Activated B cell treated with CpG ODN at 0.5 μM for 24 hours (primary cell): ENCODE data around the gene TXNL4A. TPM values are rescaled to one million over a fixed set of nuclear protein-coding genes. Genes with fewer than 3 reads are reported as not detected.
A peak's percentile ranks its signal among the peaks of the same experiment; 100 is the strongest.

ENCODE experiments used
- ATAC-seq: fragments of 200-7000 bp; cut with Tn5 transposase; one replicate; pipeline ENCODE4 v1.10.0; 2021; ENCODE audit warnings: low read depth, mild to moderate bottlenecking, moderate library complexity
- CTCF ChIA-PET: fragments of 350-600 bp; sonication (Branson Sonifier 250); formaldehyde crosslinking; loops from one replicate; lab custom pipeline; 2021; ENCODE audit warnings: antibody characterized with exemption; lab: Charles Lee
- POLR2A ChIA-PET: fragments of 350-600 bp; sonication (Branson Sonifier 250); formaldehyde crosslinking; loops from one replicate; lab custom pipeline; 2021; ENCODE audit warnings: antibody characterized with exemption; lab: Charles Lee
- DNase-seq: peaks from one replicate; pipeline ENCODE4 v3.0.0; 2022
- H3K27ac Mint-ChIP-seq: one replicate; pipeline ENCODE4 v1.8.0; 2020; ENCODE audit warnings: mixed read lengths
- H3K27me3 Mint-ChIP-seq: one replicate; pipeline ENCODE4 v1.8.0; 2021; ENCODE audit warnings: mixed read lengths
- H3K36me3 Mint-ChIP-seq: one replicate; pipeline ENCODE4 v1.8.0; 2021; ENCODE audit warnings: low read depth, mixed read lengths
- H3K4me1 Mint-ChIP-seq: one replicate; pipeline ENCODE4 v1.8.0; 2021; ENCODE audit warnings: mixed read lengths
- H3K4me3 Mint-ChIP-seq: one replicate; pipeline ENCODE4 v1.8.0; 2020; ENCODE audit warnings: mild to moderate bottlenecking, mixed read lengths
- H3K9me3 Mint-ChIP-seq: one replicate; pipeline ENCODE4 v1.8.0; 2020; ENCODE audit warnings: mixed read lengths
- CTCF ChIP-seq: fragments of 200-600 bp; IDR thresholded peaks from one replicate; pipeline ENCODE4 v1.8.0; 2022; ENCODE audit warnings: antibody characterized with exemption, mild to moderate bottlenecking
- intact Hi-C: fragments of 100-400 bp; cut with micrococcal nuclease; formaldehyde crosslinking; loops from one replicate; pipeline ENCODE4 v1.15.1; 2024
- total RNA-seq: library from RNA; stranded (reverse); gene quantifications from 2 replicates; pipeline ENCODE4 v1.2.3, GENCODE V29; 2022

The TXNL4A gene
- total RNA-seq, 1 donor from 2014 or later = 94.7 TPM

DNA sequence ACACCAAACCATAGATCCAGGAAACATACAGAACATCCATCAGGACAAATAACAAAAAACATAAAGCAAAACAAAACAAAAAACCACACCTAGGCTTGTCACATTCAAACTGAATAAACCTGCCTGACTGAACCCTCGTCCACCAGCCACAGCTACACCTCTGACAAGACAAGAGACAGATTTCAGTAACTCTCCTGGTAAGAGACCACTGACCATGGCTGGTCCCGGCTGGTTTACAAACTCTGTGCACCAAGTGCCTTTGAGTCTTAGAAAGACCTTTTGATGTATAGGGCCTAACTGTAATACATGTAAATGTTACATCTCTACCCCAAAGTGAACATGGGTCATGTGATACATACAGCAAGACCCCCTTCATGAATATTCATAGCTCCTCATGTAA, 32.1 kb downstream of the TXNL4A start:
- TF ChIP-seq CTCF = no peak
- CTCF ChIA-PET = no interaction called here
- POLR2A ChIA-PET = no interaction called here
- DNase-seq = no peak
- H3K27ac Mint-ChIP-seq = no peak overlapping the region
- H3K27me3 Mint-ChIP-seq = no peaks in the 10 kb centered on the region
- intact Hi-C loops = no loop called here
- peaks cover 13% of the 10 kb centered on the region for H3K4me1 Mint-ChIP-seq
- H3K36me3 Mint-ChIP-seq = no peaks in the 10 kb centered on the region
- no peak for ATAC-seq
- H3K9me3 Mint-ChIP-seq = no peaks in the 10 kb centered on the region
- H3K4me3 Mint-ChIP-seq = no peak overlapping the region

DNA sequence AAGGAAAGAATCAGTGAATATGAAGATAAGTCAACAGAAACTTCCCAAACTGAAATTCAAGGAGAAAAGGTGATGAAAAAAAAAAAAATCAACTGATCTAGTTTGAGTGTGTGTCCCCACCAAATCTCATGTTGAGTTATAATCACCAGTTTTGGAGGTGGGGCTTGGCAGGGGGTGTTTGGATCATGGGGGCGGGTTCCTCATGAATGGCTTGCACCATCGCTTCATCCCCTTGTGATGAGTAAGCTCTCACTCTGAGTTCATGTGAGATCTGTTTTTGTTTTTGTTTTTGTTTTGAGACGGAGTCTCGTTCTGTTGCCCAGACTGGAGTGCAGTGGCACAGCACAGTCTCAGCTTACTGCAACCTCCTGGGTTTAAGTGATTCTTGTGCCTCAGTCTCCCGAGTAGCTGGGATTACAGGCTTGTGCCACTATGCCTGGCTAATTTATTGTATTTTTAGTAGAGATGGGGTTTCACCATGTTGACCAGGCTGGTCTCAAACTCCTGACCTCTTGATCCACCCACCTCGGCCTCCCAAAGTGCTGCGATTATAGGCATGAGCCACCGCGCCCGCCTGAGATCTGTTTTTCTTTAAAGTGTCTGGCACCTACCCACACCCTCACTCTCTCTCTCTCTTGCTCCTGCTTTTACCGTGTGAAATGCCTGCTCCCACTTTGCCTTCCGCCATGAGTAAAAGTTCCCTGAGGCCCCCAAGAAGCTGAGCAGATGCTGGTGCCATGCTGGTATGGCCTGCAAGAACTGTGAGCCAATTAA, 32.9 kb downstream of the TXNL4A start:
- no peak overlapping the region for H3K27ac Mint-ChIP-seq
- TF ChIP-seq CTCF = no peak
- H3K27me3 Mint-ChIP-seq = no peaks in the 10 kb centered on the region
- CTCF ChIA-PET = no interaction called here
- DNase-seq (no peak), ATAC-seq (no peak)
- H3K36me3 Mint-ChIP-seq = no peaks in the 10 kb centered on the region
- peaks cover 10% of the 10 kb centered on the region for H3K4me1 Mint-ChIP-seq
- intact Hi-C loops = no loop called here
- POLR2A ChIA-PET = no interaction called here
- no peak overlapping the region for H3K4me3 Mint-ChIP-seq
- no peaks in the 10 kb centered on the region for H3K9me3 Mint-ChIP-seq

DNA sequence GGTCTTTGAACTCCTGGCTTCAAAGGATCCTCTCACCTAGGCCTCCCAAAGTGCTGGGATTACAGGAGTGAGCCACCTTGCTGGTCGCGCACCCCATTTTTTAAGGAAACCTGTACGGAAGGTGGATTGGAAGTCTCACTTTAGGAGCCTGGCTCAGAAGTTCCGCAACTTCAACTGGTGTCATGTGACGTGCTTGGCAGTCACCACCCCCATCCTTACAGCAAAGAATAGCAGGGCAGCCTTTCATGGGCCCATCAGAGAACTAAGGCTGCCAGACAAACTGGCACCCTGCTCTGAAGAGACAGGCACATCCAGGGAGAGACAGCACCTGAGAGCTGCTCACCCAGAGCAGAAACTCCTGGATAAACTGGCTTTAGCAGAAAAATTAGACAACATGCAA, 33.6 kb downstream of the TXNL4A start:
- CTCF ChIA-PET = no interaction called here
- Mint-ChIP-seq H3K4me3 (no peak overlapping the region), H3K27ac (no peak overlapping the region), H3K9me3 (no peaks in the 10 kb centered on the region), H3K27me3 (no peaks in the 10 kb centered on the region), H3K4me1 (peaks cover 10% of the 10 kb centered on the region), H3K36me3 (peaks cover under 1% of the 10 kb centered on the region)
- POLR2A ChIA-PET = no interaction called here
- ATAC-seq (no peak), DNase-seq (no peak)
- intact Hi-C loops = loop anchor here (5.0 kb wide), 1 partner anchor 97 kb away; no protein-coding TSS in a partner anchor
- no peak for TF ChIP-seq CTCF

DNA sequence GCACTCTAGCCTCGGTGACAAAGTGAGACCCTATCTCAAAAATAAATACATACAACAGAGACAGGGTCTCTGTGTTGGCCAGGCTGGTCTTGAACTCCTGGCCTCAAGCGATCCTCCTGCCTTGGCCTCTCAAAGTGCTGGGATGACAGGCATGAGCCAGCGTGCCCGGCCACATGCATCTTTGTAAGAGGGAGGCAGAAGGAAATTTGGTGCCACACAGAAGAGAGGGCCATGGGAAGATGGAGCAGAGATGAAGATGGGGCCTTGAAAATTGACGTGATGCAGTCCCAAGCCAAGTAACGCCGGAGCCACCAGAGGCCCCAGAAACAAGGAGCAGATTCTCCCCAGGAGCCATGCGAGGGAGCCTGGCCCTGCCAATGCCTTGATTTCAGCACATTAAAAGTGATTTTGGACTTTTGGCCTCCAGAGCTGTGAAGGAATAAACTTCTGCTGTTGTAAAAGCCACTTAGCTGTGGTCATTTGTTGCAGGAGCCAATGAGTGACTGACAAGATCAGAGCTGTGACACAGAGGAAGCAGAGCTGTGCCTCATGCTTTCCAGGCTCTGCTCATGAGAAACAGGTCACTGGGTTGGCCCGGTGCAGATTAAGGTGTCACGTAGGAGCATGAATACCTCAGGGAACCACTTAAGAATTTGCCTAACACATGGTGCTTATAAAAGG, 34.3 kb downstream of the TXNL4A start:
- TF ChIP-seq CTCF = no peak
- H3K27ac Mint-ChIP-seq = no peak overlapping the region
- ChIA-PET POLR2A (interaction anchor here (0.6 to 1.2 kb wide), 2 partner anchors 25 to 34 kb away, joined by 3 to 4 read pairs; partner anchors contain the start of gene TXNL4A), CTCF (no interaction called here)
- H3K27me3 Mint-ChIP-seq = no peaks in the 10 kb centered on the region
- intact Hi-C loops = loop anchor here (5.0 kb wide), 1 partner anchor 97 kb away; no protein-coding TSS in a partner anchor
- H3K4me3 Mint-ChIP-seq = peak overlapping the region; percentile 24
- no peaks in the 10 kb centered on the region for H3K9me3 Mint-ChIP-seq
- peaks cover 4% of the 10 kb centered on the region for H3K36me3 Mint-ChIP-seq
- H3K4me1 Mint-ChIP-seq = peaks cover 15% of the 10 kb centered on the region
- ATAC-seq = no peak
- DNase-seq = no peak

DNA sequence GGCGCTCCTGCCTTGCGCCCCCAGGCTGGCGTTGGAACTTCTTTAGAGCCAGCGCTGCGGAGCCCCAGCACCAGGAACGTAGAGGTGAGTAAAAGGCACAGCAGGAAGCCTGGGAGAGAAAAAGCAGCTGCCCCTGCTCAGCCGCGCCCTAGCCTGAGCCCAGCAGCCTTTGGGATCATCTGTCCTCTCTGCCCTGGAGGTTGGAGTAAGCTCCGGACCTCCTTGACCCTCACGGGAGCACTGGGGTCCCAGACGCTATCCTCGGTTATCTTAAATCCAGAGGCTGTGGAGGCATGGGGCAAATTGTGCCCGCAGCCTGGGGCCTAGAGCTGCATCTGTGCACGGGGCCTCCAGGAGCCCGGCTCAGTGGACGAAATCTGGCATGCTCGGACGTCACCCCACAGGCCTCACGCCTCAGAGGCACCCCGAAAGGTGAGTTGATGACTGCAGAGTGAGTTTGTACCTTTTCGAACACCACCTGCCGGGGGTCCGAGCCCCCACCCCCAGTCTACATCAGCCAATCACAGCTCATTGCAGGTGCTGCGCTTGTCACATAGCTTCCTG, 35.3 kb downstream of the TXNL4A start:
- peaks cover 14% of the 10 kb centered on the region for H3K36me3 Mint-ChIP-seq
- ChIA-PET CTCF (no interaction called here), POLR2A (interaction anchor here (0.7 to 1.2 kb wide), 2 partner anchors 35 to 883 kb away, joined by 3 to 6 read pairs; partner anchors contain the start of gene TXNL4A)
- TF ChIP-seq CTCF = no peak
- DNase-seq = no peak
- ATAC-seq = no peak
- no peaks in the 10 kb centered on the region for H3K9me3 Mint-ChIP-seq
- peak overlapping the region; percentile 24 for H3K4me3 Mint-ChIP-seq
- no peaks in the 10 kb centered on the region for H3K27me3 Mint-ChIP-seq
- H3K27ac Mint-ChIP-seq = no peak overlapping the region
- H3K4me1 Mint-ChIP-seq = peaks cover 23% of the 10 kb centered on the region
- intact Hi-C loops = loop anchor here (5.0 kb wide), 1 partner anchor 96 kb away; no protein-coding TSS in a partner anchor
